ENCODE data around the gene LYZL1. TPM values are rescaled to one million over a fixed set of nuclear protein-coding genes. Genes with fewer than 3 reads are reported as not detected.

The LYZL1 gene
- total RNA-seq, 3 donors from 2014 or later = not detected

DNA sequence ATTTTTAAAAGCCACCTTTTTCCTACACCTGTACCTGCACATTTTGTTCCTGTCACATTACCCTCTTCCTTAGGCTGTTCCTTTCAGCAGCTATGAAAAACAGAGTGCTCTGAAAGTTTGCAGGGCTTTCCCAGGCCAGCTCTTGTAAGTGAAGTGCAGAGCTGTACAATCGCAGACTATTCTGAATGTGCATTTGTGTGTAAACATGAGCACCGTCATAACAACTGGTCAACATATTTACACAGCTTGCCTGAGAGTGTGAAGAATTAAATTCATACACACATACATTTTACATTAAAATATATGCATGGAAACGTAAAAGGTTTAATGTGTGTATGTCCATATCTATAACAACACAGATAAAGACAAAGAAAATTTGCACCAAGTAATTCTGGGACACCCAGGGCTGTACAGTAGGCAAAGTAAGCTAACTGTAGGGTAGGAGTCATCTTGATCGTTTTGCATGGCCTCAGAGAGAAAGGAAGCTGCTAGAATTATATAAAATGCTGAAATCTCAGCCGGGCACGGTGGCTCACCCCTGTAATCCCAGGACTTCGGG, 23.6 kb upstream of the LYZL1 start:
- H3K4me3 ChIP-seq = no peak overlapping the region
- no peaks in the 10 kb centered on the region for H3K36me3 ChIP-seq (ENCODE audit: low read depth)
- H3K9me3 ChIP-seq = no peaks in the 10 kb centered on the region
- no peaks in the 10 kb centered on the region for H3K4me1 ChIP-seq (ENCODE audit: low read depth)
- DNase-seq (no peak), ATAC-seq (no peak)
- TF ChIP-seq, protein P1, sequence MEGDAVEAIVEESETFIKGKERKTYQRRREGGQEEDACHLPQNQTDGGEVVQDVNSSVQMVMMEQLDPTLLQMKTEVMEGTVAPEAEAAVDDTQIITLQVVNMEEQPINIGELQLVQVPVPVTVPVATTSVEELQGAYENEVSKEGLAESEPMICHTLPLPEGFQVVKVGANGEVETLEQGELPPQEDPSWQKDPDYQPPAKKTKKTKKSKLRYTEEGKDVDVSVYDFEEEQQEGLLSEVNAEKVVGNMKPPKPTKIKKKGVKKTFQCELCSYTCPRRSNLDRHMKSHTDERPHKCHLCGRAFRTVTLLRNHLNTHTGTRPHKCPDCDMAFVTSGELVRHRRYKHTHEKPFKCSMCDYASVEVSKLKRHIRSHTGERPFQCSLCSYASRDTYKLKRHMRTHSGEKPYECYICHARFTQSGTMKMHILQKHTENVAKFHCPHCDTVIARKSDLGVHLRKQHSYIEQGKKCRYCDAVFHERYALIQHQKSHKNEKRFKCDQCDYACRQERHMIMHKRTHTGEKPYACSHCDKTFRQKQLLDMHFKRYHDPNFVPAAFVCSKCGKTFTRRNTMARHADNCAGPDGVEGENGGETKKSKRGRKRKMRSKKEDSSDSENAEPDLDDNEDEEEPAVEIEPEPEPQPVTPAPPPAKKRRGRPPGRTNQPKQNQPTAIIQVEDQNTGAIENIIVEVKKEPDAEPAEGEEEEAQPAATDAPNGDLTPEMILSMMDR (IDR thresholded peaks at IDR 0.05) = no peak
- intact Hi-C loops (cut with DNase I, micrococcal nuclease) = no loop called here

GRCh38 chr10:29266641-29267040, 22.2 kb upstream of the LYZL1 start:
- no peaks in the 10 kb centered on the region for H3K9me3 ChIP-seq
- intact Hi-C loops (cut with DNase I, micrococcal nuclease) = no loop called here
- H3K36me3 ChIP-seq (ENCODE audit: low read depth) = no peaks in the 10 kb centered on the region
- no peaks in the 10 kb centered on the region for H3K4me1 ChIP-seq (ENCODE audit: low read depth)
- DNase-seq (no peak), ATAC-seq (no peak)
- H3K4me3 ChIP-seq = no peak overlapping the region
- TF ChIP-seq, protein P1 (IDR thresholded peaks at IDR 0.05) = no peak

GRCh38 chr10:29268011-29268410, 20.9 kb upstream of the LYZL1 start:
- intact Hi-C loops (cut with DNase I, micrococcal nuclease) = no loop called here
- H3K36me3 ChIP-seq (ENCODE audit: low read depth) = no peaks in the 10 kb centered on the region

GRCh38 chr10:29269486-29269885, 19.4 kb upstream of the LYZL1 start:
- intact Hi-C loops (cut with DNase I, micrococcal nuclease) = no loop called here
- Histone ChIP-seq H3K4me3 (no peak overlapping the region), H3K9me3 (no peaks in the 10 kb centered on the region), H3K36me3 (ENCODE audit: low read depth) (no peaks in the 10 kb centered on the region), H3K4me1 (ENCODE audit: low read depth) (no peaks in the 10 kb centered on the region)
- DNase-seq (no peak), ATAC-seq (no peak)
- TF ChIP-seq, protein P1 (IDR thresholded peaks at IDR 0.05) = no peak

More at GRCh38 chr10:29268011-29268410, 20.9 kb upstream of the LYZL1 start:
- TF ChIP-seq, protein P1 (IDR thresholded peaks at IDR 0.05) = no peak
- no peak for DNase-seq
- H3K9me3 ChIP-seq = no peaks in the 10 kb centered on the region
- no peak overlapping the region for H3K4me3 ChIP-seq
- ATAC-seq = no peak
- H3K4me1 ChIP-seq (ENCODE audit: low read depth) = no peaks in the 10 kb centered on the region

GRCh38 chr10:29270883-29271282, 18.0 kb upstream of the LYZL1 start:
- DNase-seq (no peak), ATAC-seq (no peak)
- Histone ChIP-seq H3K36me3 (ENCODE audit: low read depth) (no peaks in the 10 kb centered on the region), H3K4me1 (ENCODE audit: low read depth) (no peaks in the 10 kb centered on the region), H3K4me3 (no peak overlapping the region), H3K9me3 (no peaks in the 10 kb centered on the region)
- TF ChIP-seq, protein P1 (IDR thresholded peaks at IDR 0.05) = no peak
- intact Hi-C loops (cut with DNase I, micrococcal nuclease) = no loop called here

DNA sequence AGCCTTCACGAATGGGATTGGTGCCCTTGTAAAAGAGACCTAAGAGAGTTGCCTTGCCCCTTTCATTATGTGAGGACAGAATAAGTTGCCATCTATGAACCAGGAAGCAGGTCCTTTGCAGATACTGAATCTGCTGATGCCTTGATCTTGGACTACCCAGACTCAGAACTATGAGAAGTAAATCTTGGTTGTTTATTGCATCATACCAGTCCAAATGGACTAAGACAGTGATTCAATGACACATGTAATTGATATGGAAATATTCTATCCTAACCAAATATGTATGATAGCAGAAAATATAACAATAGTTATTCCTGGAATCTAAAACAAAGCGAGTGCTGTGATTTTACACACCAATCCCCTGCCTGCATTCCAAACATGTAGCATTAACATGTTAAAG, 17.0 kb upstream of the LYZL1 start:
- H3K36me3 ChIP-seq (ENCODE audit: low read depth) = no peaks in the 10 kb centered on the region
- H3K4me1 ChIP-seq (ENCODE audit: low read depth) = no peaks in the 10 kb centered on the region
- intact Hi-C loops (cut with DNase I, micrococcal nuclease) = no loop called here
- DNase-seq = no peak
- TF ChIP-seq, protein P1 (IDR thresholded peaks at IDR 0.05) = no peak
- ATAC-seq = no peak
- H3K9me3 ChIP-seq = no peaks in the 10 kb centered on the region
- no peak overlapping the region for H3K4me3 ChIP-seq

Measured in mucosa of descending colon (tissue), 3 donors.